Mesendoderm (in vitro differentiated cells): ENCODE results near the gene COQ6.

ENCODE experiments used
- DNase-seq: peaks from one replicate; pipeline ENCODE4 v3.0.0; 2013
- H2AK5ac ChIP-seq: 2 replicates; pipeline ENCODE4 v1.6.1; 2013; ENCODE audit warnings: low read length, inconsistent platforms
- H2BK120ac ChIP-seq: 2 replicates; pipeline ENCODE4 v1.6.1; 2013; ENCODE audit warnings: low read depth, mild to moderate bottlenecking, low read length, moderate library complexity, mixed read lengths
- H2BK15ac ChIP-seq: replicated peaks from 2 replicates; pipeline ENCODE4 v1.6.1; 2013; ENCODE audit warnings: low read depth, mild to moderate bottlenecking, moderate library complexity
- H2BK5ac ChIP-seq: 2 replicates; pipeline ENCODE4 v1.6.1; 2013; ENCODE audit warnings: low read length, inconsistent platforms
- H3K18ac ChIP-seq: 2 replicates; pipeline ENCODE4 v1.6.1; 2013; ENCODE audit warnings: mild to moderate bottlenecking, low read length, mixed read lengths
- H3K23ac ChIP-seq: one replicate; pipeline ENCODE4 v1.6.1; 2013; ENCODE audit warnings: low read length
- H3K27ac ChIP-seq: 2 replicates; pipeline ENCODE4 v1.5.1; 2013; ENCODE audit warnings: low read depth, mild to moderate bottlenecking, inconsistent platforms, low read length, moderate library complexity
- H3K27me3 ChIP-seq: 2 replicates; pipeline ENCODE4 v1.6.1; 2013; ENCODE audit warnings: low read length, control low read depth, mild to moderate bottlenecking, inconsistent platforms; ENCODE audit not compliant: insufficient read depth, poor library complexity
- H3K36me3 ChIP-seq: 2 replicates; pipeline ENCODE4 v1.6.1; 2013; ENCODE audit warnings: low read length, inconsistent platforms; ENCODE audit not compliant: control insufficient read depth, insufficient read depth
- H3K4ac ChIP-seq: one replicate; pipeline ENCODE4 v1.6.1; 2013; ENCODE audit warnings: low read depth, mild to moderate bottlenecking, low read length, moderate library complexity
- H3K4me1 ChIP-seq: 2 replicates; pipeline ENCODE4 v1.6.1; 2013; ENCODE audit warnings: low read depth, low read length, inconsistent platforms; ENCODE audit not compliant: control insufficient read depth
- H3K4me2 ChIP-seq: 2 replicates; pipeline ENCODE4 v1.6.1; 2013; ENCODE audit warnings: low read length
- H3K4me3 ChIP-seq: 2 replicates; pipeline ENCODE4 v1.5.1; 2013; ENCODE audit warnings: mild to moderate bottlenecking, low read length
- H3K56ac ChIP-seq: one replicate; pipeline ENCODE4 v1.6.1; 2013; ENCODE audit warnings: low read length
- H3K79me1 ChIP-seq: 2 replicates; pipeline ENCODE4 v1.6.1; 2013; ENCODE audit warnings: low read length, inconsistent platforms
- H3K79me2 ChIP-seq: 2 replicates; pipeline ENCODE4 v1.6.1; 2013; ENCODE audit warnings: mild to moderate bottlenecking, low read length; ENCODE audit not compliant: control insufficient read depth, insufficient read depth
- H3K9ac ChIP-seq: 2 replicates; pipeline ENCODE4 v1.6.1; 2013; ENCODE audit warnings: low read length, inconsistent platforms
- H4K5ac ChIP-seq: one replicate; pipeline ENCODE4 v1.6.1; 2013; ENCODE audit warnings: low read length
- H4K8ac ChIP-seq: one replicate; pipeline ENCODE4 v1.6.1; 2013; ENCODE audit warnings: low read depth, mild to moderate bottlenecking, control low read depth, low read length, moderate library complexity
- WGBS: extraction: QIAGEN DNeasy Blood & Tissue Kit; methylation state at CpG from one replicate; pipeline ENCODE4 v1.1.7; 2013; ENCODE audit warnings: low lambda C conversion rate, missing lambda C conversion rate; ENCODE audit not compliant: insufficient coverage; ENCODE audit errors: extremely low coverage; 5-methylcytosine and 5-hydroxymethylcytosine counted together

COQ6 gene

GRCh38 chr14:73943083-73943482 is 7.0 kb upstream of the COQ6 start:
- Histone ChIP-seq H2BK15ac (no peak overlapping the region), H3K27ac (no peak overlapping the region), H3K9ac (no peak overlapping the region), H3K18ac (no peak overlapping the region), H4K5ac (no peak overlapping the region), H3K4me3 (no peak overlapping the region), H3K27me3 (no peaks in the 10 kb centered on the region), H2BK5ac (no peak overlapping the region), H2BK120ac (no peak overlapping the region), H4K8ac (no peak overlapping the region), H3K36me3 (no peaks in the 10 kb centered on the region), H3K4ac (no peak overlapping the region), H3K4me1 (no peaks in the 10 kb centered on the region), H2AK5ac (no peak overlapping the region), H3K79me2 (no peaks in the 10 kb centered on the region), H3K4me2 (no peak overlapping the region), H3K79me1 (no peaks in the 10 kb centered on the region), H3K56ac (no peak overlapping the region), H3K23ac (no peak overlapping the region)
- no peak for DNase-seq
- no CpG with 5 or more reads among the region's 4 CpGs for WGBS

- H3K27me3 ChIP-seq = no peaks in the 10 kb centered on the region
- no peaks in the 10 kb centered on the region for H3K79me1 ChIP-seq
- H3K4me1 ChIP-seq = no peaks in the 10 kb centered on the region
- no peak overlapping the region for H3K4me2 ChIP-seq
- no peaks in the 10 kb centered on the region for H3K36me3 ChIP-seq
- no peak overlapping the region for H4K8ac ChIP-seq
- no peak overlapping the region for H3K56ac ChIP-seq
- no peak for DNase-seq
- no peak overlapping the region for H3K4ac ChIP-seq
- H3K18ac ChIP-seq = no peak overlapping the region
- H2BK5ac ChIP-seq = no peak overlapping the region
- H3K23ac ChIP-seq = no peak overlapping the region
- no peaks in the 10 kb centered on the region for H3K79me2 ChIP-seq
- no peak overlapping the region for H2BK15ac ChIP-seq
- no CpG with 5 or more reads among the region's 17 CpGs for WGBS
- no peak overlapping the region for H2AK5ac ChIP-seq
- no peak overlapping the region for H2BK120ac ChIP-seq
- H3K27ac ChIP-seq = no peak overlapping the region
- no peak overlapping the region for H4K5ac ChIP-seq
- no peak overlapping the region for H3K9ac ChIP-seq
- no peak overlapping the region for H3K4me3 ChIP-seq
Measured at GRCh38 chr14:73944432-73945158, 5.5 kb upstream of the COQ6 start.

- Histone ChIP-seq H2BK15ac (no peak overlapping the region), H3K56ac (no peak overlapping the region), H3K18ac (no peak overlapping the region), H3K23ac (no peak overlapping the region), H2AK5ac (no peak overlapping the region), H2BK120ac (no peak overlapping the region), H3K4ac (no peak overlapping the region), H3K4me3 (no peak overlapping the region), H3K79me2 (no peaks in the 10 kb centered on the region), H3K4me2 (no peak overlapping the region), H4K8ac (no peak overlapping the region), H3K4me1 (no peaks in the 10 kb centered on the region), H4K5ac (no peak overlapping the region), H2BK5ac (no peak overlapping the region), H3K27me3 (no peaks in the 10 kb centered on the region), H3K36me3 (no peaks in the 10 kb centered on the region), H3K27ac (no peak overlapping the region), H3K79me1 (no peaks in the 10 kb centered on the region), H3K9ac (no peak overlapping the region)
- no peak for DNase-seq
- no CpG with 5 or more reads among the region's 4 CpGs for WGBS
Measured at GRCh38 chr14:73945159-73945670, 4.9 kb upstream of the COQ6 start.

GRCh38 chr14:73953731-73954130 is 3.6 kb downstream of the COQ6 start:
- Histone ChIP-seq H3K18ac (no peak overlapping the region), H4K5ac (no peak overlapping the region), H3K56ac (no peak overlapping the region), H3K4me2 (no peak overlapping the region), H3K4ac (no peak overlapping the region), H3K79me2 (no peaks in the 10 kb centered on the region), H3K27ac (no peak overlapping the region), H4K8ac (no peak overlapping the region), H3K79me1 (no peaks in the 10 kb centered on the region), H3K23ac (no peak overlapping the region), H2AK5ac (no peak overlapping the region), H2BK5ac (no peak overlapping the region), H3K9ac (no peak overlapping the region), H3K4me3 (no peak overlapping the region), H2BK120ac (no peak overlapping the region), H2BK15ac (no peak overlapping the region), H3K4me1 (no peaks in the 10 kb centered on the region), H3K27me3 (no peaks in the 10 kb centered on the region), H3K36me3 (peaks cover 1% of the 10 kb centered on the region)
- no peak for DNase-seq
- WGBS = no CpG with 5 or more reads among the region's 1 CpG

- Histone ChIP-seq H3K4me1 (no peaks in the 10 kb centered on the region), H3K9ac (no peak overlapping the region), H3K27ac (no peak overlapping the region), H3K79me2 (no peaks in the 10 kb centered on the region), H3K36me3 (peaks cover 3% of the 10 kb centered on the region), H3K18ac (no peak overlapping the region), H4K5ac (no peak overlapping the region), H2AK5ac (no peak overlapping the region), H2BK5ac (no peak overlapping the region), H4K8ac (no peak overlapping the region), H2BK120ac (no peak overlapping the region), H3K4ac (no peak overlapping the region), H2BK15ac (no peak overlapping the region), H3K79me1 (no peaks in the 10 kb centered on the region), H3K23ac (no peak overlapping the region), H3K56ac (no peak overlapping the region), H3K4me2 (no peak overlapping the region), H3K4me3 (no peak overlapping the region), H3K27me3 (no peaks in the 10 kb centered on the region)
- no peak for DNase-seq
- no CpG with 5 or more reads among the region's 5 CpGs for WGBS
Measured at GRCh38 chr14:73955674-73956073, 5.6 kb downstream of the COQ6 start.

GRCh38 chr14:73958591-73958990 is 8.5 kb downstream of the COQ6 start:
- Histone ChIP-seq H3K27ac (no peak overlapping the region), H3K79me2 (no peaks in the 10 kb centered on the region), H4K5ac (no peak overlapping the region), H2BK5ac (no peak overlapping the region), H2AK5ac (no peak overlapping the region), H3K18ac (no peak overlapping the region), H2BK120ac (no peak overlapping the region), H3K4me2 (no peak overlapping the region), H3K79me1 (no peaks in the 10 kb centered on the region), H4K8ac (no peak overlapping the region), H3K4ac (no peak overlapping the region), H3K4me3 (no peak overlapping the region), H3K36me3 (peaks cover 9% of the 10 kb centered on the region), H3K4me1 (no peaks in the 10 kb centered on the region), H3K23ac (no peak overlapping the region), H2BK15ac (no peak overlapping the region), H3K9ac (no peak overlapping the region), H3K27me3 (no peaks in the 10 kb centered on the region), H3K56ac (no peak overlapping the region)
- no peak for DNase-seq
